Omental fat pad (tissue), 4 donors: ENCODE results near the gene KSR2. TPM values are rescaled to one million over a fixed set of nuclear protein-coding genes. Genes with fewer than 3 reads are reported as not detected.

Experiments
- ATAC-seq: fragments of 150-250 bp; one replicate; pipeline ENCODE4 v1.9.1; 2016; ENCODE audit warnings: mild to moderate bottlenecking, moderate library complexity; ENCODE audit not compliant: low FRiP score
- DNase-seq: peaks from one replicate; pipeline ENCODE4 v3.0.0-alpha.2; 2019; ENCODE audit warnings: low spot score
- CTCF ChIP-seq, 3 donors: fragments of 450-650 bp; IDR thresholded peaks; one replicate each; pipeline ENCODE4 v1.5.1; 2016 to 2017; ENCODE audit warnings: antibody characterized with exemption in 3 of 3, mild to moderate bottlenecking in 3 of 3, moderate library complexity in 2 of 3
- total RNA-seq, 4 donors: library from RNA; depleted of rRNA; stranded (reverse); fragments of >200 nt; gene quantifications; one replicate each; pipeline ENCODE4 v1.1.0, GENCODE V29; 2016

Gene KSR2
- total RNA-seq, 4 donors from 2014 or later: under 0.01 to 0.16 (median under 0.01) TPM; not detected in 1

GRCh38 chr12:117660896-117661295 lies 307.9 kb downstream of the KSR2 start:
- DNase-seq: no peak
- TF ChIP-seq CTCF (IDR thresholded peaks at IDR 0.05): no peak
- ATAC-seq: no peak

DNA sequence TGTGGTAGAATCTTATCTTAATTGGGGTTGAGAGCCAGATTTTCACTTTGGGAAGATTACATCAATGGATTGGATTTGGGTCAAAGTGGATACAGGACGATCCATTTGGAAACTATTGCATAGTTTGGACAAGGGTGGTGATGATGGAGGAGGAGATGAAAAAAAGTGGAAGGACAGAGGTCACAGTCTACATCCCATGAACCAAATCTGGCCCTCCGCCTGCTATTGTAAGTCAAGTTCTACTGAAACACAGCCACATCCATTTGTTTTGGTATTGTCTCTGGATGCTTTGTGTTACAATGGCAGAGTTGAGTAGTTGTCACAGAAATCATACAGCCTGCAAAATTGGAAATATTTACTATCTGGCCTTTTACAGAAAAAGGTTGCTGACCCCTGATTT lies 310.6 kb downstream of the KSR2 start:
- ATAC-seq: no peak

DNA sequence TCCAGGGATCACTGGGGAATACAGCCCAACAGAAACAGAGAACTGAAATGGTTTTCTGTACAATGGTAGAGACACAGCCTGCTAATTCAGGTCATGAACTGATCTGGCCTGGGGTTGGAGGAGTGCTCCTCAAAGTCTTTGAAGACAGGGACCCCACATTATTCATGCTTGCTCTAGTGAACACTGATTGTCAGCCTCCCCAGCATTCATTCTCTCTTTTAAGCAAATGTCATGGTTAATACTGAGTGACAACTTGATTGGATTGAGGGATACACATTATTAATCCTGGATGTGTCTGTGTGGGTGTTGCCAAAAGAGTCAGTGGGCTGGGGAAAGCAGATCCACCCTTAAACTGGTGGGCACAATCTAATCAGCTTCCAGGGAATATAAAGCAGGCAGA lies 319.0 kb downstream of the KSR2 start:
- TF ChIP-seq CTCF (IDR thresholded peaks at IDR 0.05): no peak
- ATAC-seq (no peak), DNase-seq (no peak)

More for the DNA sequence above, 310.6 kb downstream of the KSR2 start:
- no peak for TF ChIP-seq CTCF (IDR thresholded peaks at IDR 0.05)
- no peak for DNase-seq

GRCh38 chr12:117646520-117646919 lies 322.3 kb downstream of the KSR2 start:
- DNase-seq (no peak), ATAC-seq (no peak)
- TF ChIP-seq CTCF (IDR thresholded peaks at IDR 0.05): no peak

DNA sequence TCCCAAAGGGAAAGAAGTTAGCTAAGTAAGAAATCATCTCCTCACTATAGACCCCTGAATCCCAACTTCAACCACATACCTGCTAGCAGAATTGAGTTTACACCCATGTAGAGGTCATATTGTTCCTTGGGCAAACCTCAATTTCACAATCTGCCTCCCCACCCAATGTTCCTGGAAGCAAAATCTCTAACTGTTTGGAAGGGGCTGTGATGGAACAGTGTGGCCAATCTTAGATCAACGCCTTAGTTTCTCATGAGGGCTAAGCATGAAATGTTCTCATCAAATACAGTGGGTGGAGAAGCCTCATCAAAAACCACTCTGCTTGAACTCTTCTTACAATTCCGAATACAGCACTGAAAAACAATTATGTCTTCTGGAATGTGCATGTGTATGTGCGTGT lies 323.3 kb downstream of the KSR2 start:
- ATAC-seq: no peak
- TF ChIP-seq CTCF (IDR thresholded peaks at IDR 0.05): no peak
- DNase-seq: no peak

DNA sequence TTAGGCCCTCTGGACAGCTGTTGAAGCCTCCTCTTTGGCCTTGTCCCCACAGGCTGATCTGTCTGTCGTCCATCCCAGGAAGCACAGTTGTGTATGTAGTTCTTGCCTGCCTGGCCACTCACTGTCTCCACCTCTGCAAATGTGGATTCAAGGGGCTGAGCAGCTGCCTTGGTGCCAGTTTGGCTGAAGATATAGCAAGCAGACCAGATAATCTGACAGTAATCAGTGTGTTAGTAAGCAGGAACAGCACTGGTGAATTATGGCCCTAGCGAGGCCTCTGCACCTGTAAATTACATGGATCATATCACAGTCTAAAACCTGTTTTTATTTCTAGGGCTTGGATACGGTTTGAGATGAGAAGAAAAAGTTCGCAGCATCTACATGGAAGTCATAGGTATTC lies 324.8 kb downstream of the KSR2 start:
- ATAC-seq: no peak

More for the DNA sequence above, 324.8 kb downstream of the KSR2 start:
- DNase-seq: no peak
- no peak for TF ChIP-seq CTCF (IDR thresholded peaks at IDR 0.05)
